GM19238 (cell line): ENCODE measurements around the gene KCNAB1.

ENCODE experiments used
- DNase-seq: peaks from one replicate; pipeline ENCODE4 v3.0.0; 2011; ENCODE audit warnings: low spot score; ENCODE audit not compliant: insufficient read length

KCNAB1 gene

GRCh38 chr3:156400735-156401134 lies 280.4 kb downstream of the KCNAB1 start:
- no peak for DNase-seq

- no peak for DNase-seq
Observed at GRCh38 chr3:156404217-156404616, 283.8 kb downstream of the KCNAB1 start.

GRCh38 chr3:156406393-156406792 lies 286.0 kb downstream of the KCNAB1 start:
- no peak for DNase-seq

- DNase-seq = no peak
Observed at GRCh38 chr3:156407617-156408225, 287.3 kb downstream of the KCNAB1 start.

- no peak for DNase-seq
Observed at GRCh38 chr3:156409694-156410093, 289.3 kb downstream of the KCNAB1 start.

GRCh38 chr3:156412600-156412999 lies 292.2 kb downstream of the KCNAB1 start:
- DNase-seq = no peak

GRCh38 chr3:156413293-156413892 lies 293.0 kb downstream of the KCNAB1 start:
- DNase-seq = no peak

- no peak for DNase-seq
Observed at GRCh38 chr3:156416846-156417558, 296.6 kb downstream of the KCNAB1 start.

- DNase-seq = no peak
Observed at GRCh38 chr3:156417559-156418132, 297.3 kb downstream of the KCNAB1 start.

- DNase-seq = no peak
Observed at GRCh38 chr3:156418428-156418827, 298.1 kb downstream of the KCNAB1 start.

GRCh38 chr3:156421534-156421933 lies 301.2 kb downstream of the KCNAB1 start:
- no peak for DNase-seq

GRCh38 chr3:156424758-156425157 lies 304.4 kb downstream of the KCNAB1 start:
- DNase-seq = no peak

GRCh38 chr3:156425651-156426050 lies 305.3 kb downstream of the KCNAB1 start:
- no peak for DNase-seq

GRCh38 chr3:156429125-156429524 lies 308.7 kb downstream of the KCNAB1 start:
- no peak for DNase-seq

- DNase-seq = no peak
Observed at GRCh38 chr3:156431334-156432124, 311.2 kb downstream of the KCNAB1 start.

GRCh38 chr3:156432563-156432962 lies 312.2 kb downstream of the KCNAB1 start:
- DNase-seq = no peak

GRCh38 chr3:156433138-156433537 lies 312.8 kb downstream of the KCNAB1 start:
- DNase-seq = no peak

- DNase-seq = no peak
Observed at GRCh38 chr3:156433910-156434309, 313.5 kb downstream of the KCNAB1 start.

- DNase-seq = no peak
Observed at GRCh38 chr3:156434921-156435320, 314.5 kb downstream of the KCNAB1 start.

- no peak for DNase-seq
Observed at GRCh38 chr3:156443079-156443478, 322.7 kb downstream of the KCNAB1 start.
